Sigmoid colon (tissue), 4 donors: ENCODE results near the gene DZIP1.

Experiments used
- EP300 ChIP-seq, 4 donors: sonication (generic); formaldehyde crosslinking; IDR thresholded peaks; one replicate each; pipeline ENCODE4 v1.6.1; 2017; ENCODE audit warnings: antibody characterized with exemption in 4 of 4
- POLR2A ChIP-seq, 2 donors: fragments of 450-650 bp; IDR thresholded peaks; one replicate each; pipeline ENCODE4 v1.6.1; 2016; ENCODE audit warnings: antibody characterized with exemption in 2 of 2, mild to moderate bottlenecking in 2 of 2, moderate library complexity in 2 of 2
- POLR2AphosphoS5 ChIP-seq, 4 donors: sonication (generic); formaldehyde crosslinking; IDR thresholded peaks; one replicate each; pipeline ENCODE4 v1.6.1; 2017; ENCODE audit warnings: antibody characterized with exemption in 4 of 4
- TF ChIP-seq, protein P1 (sequence below), 4 experiments: fragments of 450-650 bp in 3 of 4; fragments of 200-600 bp in 1 of 4; IDR thresholded peaks; one replicate each; pipeline ENCODE4 v1.5.1; 2016 to 2019; ENCODE audit warnings: antibody characterized with exemption in 4 of 4, mild to moderate bottlenecking in 3 of 4, moderate library complexity in 2 of 4

DNA sequence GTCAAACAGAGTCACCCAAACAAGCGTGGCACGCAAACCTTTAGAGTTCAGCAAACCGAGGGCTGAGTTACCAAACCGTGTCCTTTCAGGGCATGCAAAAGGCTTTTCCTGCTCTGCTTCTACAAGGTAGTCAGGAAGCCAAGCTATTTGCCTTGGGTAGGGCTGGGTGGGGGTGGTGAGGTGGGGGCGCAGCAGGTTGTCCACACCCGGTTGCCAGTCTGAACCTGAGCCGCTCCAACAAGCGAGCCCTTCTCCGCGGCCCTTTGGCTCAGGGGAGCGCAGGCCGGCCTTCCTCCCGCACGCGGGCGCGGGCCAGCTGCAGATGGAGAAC, 92.3 kb downstream of the DZIP1 start:
- TF ChIP-seq, protein P1, sequence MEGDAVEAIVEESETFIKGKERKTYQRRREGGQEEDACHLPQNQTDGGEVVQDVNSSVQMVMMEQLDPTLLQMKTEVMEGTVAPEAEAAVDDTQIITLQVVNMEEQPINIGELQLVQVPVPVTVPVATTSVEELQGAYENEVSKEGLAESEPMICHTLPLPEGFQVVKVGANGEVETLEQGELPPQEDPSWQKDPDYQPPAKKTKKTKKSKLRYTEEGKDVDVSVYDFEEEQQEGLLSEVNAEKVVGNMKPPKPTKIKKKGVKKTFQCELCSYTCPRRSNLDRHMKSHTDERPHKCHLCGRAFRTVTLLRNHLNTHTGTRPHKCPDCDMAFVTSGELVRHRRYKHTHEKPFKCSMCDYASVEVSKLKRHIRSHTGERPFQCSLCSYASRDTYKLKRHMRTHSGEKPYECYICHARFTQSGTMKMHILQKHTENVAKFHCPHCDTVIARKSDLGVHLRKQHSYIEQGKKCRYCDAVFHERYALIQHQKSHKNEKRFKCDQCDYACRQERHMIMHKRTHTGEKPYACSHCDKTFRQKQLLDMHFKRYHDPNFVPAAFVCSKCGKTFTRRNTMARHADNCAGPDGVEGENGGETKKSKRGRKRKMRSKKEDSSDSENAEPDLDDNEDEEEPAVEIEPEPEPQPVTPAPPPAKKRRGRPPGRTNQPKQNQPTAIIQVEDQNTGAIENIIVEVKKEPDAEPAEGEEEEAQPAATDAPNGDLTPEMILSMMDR (IDR thresholded peaks at IDR 0.05): no peak
- no peak for TF ChIP-seq POLR2AphosphoS5 (IDR thresholded peaks at IDR 0.05)
- TF ChIP-seq POLR2A (IDR thresholded peaks at IDR 0.05): no peak
- TF ChIP-seq EP300 (IDR thresholded peaks at IDR 0.05): no peak
